ENCODE results near the gene NOL3.

Gene NOL3

DNA sequence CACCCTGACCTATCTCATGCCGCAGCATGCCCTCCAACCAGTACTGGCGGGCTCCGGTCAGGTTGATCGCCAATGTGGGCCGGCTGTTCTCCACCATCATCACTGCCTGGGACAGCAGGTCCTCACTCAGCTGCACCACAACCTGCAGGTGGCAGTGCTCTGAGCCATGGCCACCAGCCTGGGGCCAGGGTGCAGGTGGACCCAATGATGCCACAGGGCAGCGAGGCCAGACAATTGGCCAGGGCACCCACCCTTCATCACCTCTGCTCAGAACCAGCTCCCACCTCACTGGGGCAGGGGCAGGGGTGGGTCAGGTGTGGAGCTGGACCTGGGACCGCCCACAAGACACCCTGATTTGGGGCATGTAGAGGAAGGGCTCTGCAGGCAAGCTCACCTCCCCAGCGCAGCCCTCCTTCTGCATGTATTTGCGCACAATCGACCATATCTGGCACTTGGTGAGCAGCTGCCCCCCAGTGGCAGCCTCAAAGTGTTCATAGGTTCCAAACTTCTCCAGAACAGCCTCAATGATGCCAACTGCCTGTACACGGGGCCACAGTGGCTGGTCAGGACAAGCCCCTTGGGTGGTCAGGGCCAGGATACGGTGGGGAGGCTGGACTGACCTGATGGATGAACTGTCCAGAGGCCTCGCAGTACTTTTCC, 9.2 kb downstream of the NOL3 start:
- 0 out of 2 replicates have a peak, but pooled peaks have one; percentile 41 for TF ChIP-seq CTCF (conservative IDR thresholded peaks at IDR 0.05; ENCODE audit: low read depth, low read length)
- Histone ChIP-seq H3K4me3 (IDR thresholded peaks at IDR 0.05; ENCODE audit: insufficient read depth, low read depth, low read length) (no peak overlapping the region), H3K4me2 (no peak overlapping the region), H3K27ac (no peak overlapping the region), H3K4me1 (ENCODE audit: low read depth, poor library complexity, severe bottlenecking) (peaks cover 28% of the 10 kb centered on the region), H3K9ac (no peak overlapping the region), H3K79me2 (ENCODE audit: insufficient read depth, low read depth) (no peaks in the 10 kb centered on the region), H3K27me3 (ENCODE audit: insufficient read depth, low read depth) (no peaks in the 10 kb centered on the region), H3K36me3 (ENCODE audit: insufficient read depth) (no peaks in the 10 kb centered on the region), H4K20me1 (ENCODE audit: insufficient read depth) (no peaks in the 10 kb centered on the region), H2AFZ (ENCODE audit: low read depth) (no peak overlapping the region)

DNA sequence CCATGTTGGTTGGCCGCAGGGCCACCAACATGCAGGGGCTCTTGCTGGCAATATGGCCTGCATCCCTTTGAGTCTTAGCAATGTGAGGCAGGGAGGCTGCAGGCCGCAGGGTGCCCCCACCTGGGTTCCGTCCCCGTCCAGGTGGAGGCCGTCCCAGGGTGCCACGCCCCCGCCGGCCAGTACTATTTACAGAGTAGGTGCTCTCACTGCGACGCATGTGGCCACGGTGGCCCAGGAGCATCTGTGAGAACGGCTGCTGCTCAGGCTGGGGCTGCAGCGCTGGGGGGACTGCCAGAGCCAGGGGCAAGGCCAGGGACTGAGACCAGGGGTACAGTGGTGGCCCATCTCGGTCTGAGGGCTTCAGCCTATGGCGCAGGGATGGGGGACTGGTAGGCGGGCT, 9.8 kb downstream of the NOL3 start:
- no peak for TF ChIP-seq CTCF (conservative IDR thresholded peaks at IDR 0.05; ENCODE audit: low read depth, low read length)
- Histone ChIP-seq H3K9ac (no peak overlapping the region), H3K27me3 (ENCODE audit: insufficient read depth, low read depth) (no peaks in the 10 kb centered on the region), H3K4me1 (ENCODE audit: low read depth, poor library complexity, severe bottlenecking) (peaks cover 22% of the 10 kb centered on the region), H3K27ac (no peak overlapping the region), H2AFZ (ENCODE audit: low read depth) (no peak overlapping the region), H3K4me2 (no peak overlapping the region), H3K36me3 (ENCODE audit: insufficient read depth) (no peaks in the 10 kb centered on the region), H3K4me3 (IDR thresholded peaks at IDR 0.05; ENCODE audit: insufficient read depth, low read depth, low read length) (no peak overlapping the region), H3K79me2 (ENCODE audit: insufficient read depth, low read depth) (no peaks in the 10 kb centered on the region), H4K20me1 (ENCODE audit: insufficient read depth) (no peaks in the 10 kb centered on the region)

DNA sequence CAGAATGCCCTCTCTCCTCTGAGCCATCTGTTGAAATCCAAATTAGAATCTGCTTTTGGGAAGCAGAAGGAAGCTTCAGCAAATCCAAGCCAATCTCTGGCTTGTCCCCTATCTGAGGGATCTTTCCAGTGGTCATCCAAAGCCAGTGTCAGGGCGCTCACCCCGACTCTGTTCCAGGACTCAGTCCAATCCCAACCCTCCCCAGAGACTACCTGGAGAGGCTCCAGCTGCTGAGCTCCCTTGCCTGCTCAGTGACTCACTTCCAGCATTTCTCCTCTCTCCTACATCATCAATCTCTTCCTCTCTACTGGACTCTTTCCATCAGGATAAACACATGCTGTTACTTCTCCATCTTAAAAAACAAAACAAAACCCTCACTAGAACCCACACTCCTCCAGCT, 11.0 kb downstream of the NOL3 start:
- Histone ChIP-seq H3K27me3 (ENCODE audit: insufficient read depth, low read depth) (peaks cover 9% of the 10 kb centered on the region; the same call in 1 of the 2 replicates), H3K4me2 (no peak overlapping the region), H3K79me2 (ENCODE audit: insufficient read depth, low read depth) (no peaks in the 10 kb centered on the region), H2AFZ (ENCODE audit: low read depth) (no peak overlapping the region), H3K4me3 (IDR thresholded peaks at IDR 0.05; ENCODE audit: insufficient read depth, low read depth, low read length) (no peak overlapping the region), H4K20me1 (ENCODE audit: insufficient read depth) (no peaks in the 10 kb centered on the region), H3K27ac (no peak overlapping the region), H3K9ac (no peak overlapping the region), H3K4me1 (ENCODE audit: low read depth, poor library complexity, severe bottlenecking) (peaks cover 17% of the 10 kb centered on the region), H3K36me3 (ENCODE audit: insufficient read depth) (no peaks in the 10 kb centered on the region)
- no peak for TF ChIP-seq CTCF (conservative IDR thresholded peaks at IDR 0.05; ENCODE audit: low read depth, low read length)

GRCh38 chr16:67182288-67182687, 11.9 kb downstream of the NOL3 start:
- Histone ChIP-seq H2AFZ (ENCODE audit: low read depth) (no peak overlapping the region), H3K4me2 (peak overlapping the region; percentile 58; the same call in 1 of the 2 replicates), H3K36me3 (ENCODE audit: insufficient read depth) (no peaks in the 10 kb centered on the region), H3K27ac (no peak overlapping the region), H3K79me2 (ENCODE audit: insufficient read depth, low read depth) (no peaks in the 10 kb centered on the region), H3K4me3 (IDR thresholded peaks at IDR 0.05; ENCODE audit: insufficient read depth, low read depth, low read length) (no peak overlapping the region), H4K20me1 (ENCODE audit: insufficient read depth) (no peaks in the 10 kb centered on the region), H3K9ac (no peak overlapping the region), H3K27me3 (ENCODE audit: insufficient read depth, low read depth) (peaks cover 17% of the 10 kb centered on the region; the same call in 1 of the 2 replicates), H3K4me1 (ENCODE audit: low read depth, poor library complexity, severe bottlenecking) (peaks cover 16% of the 10 kb centered on the region)
- no peak for TF ChIP-seq CTCF (conservative IDR thresholded peaks at IDR 0.05; ENCODE audit: low read depth, low read length)
